GM19043 (cell line): ENCODE data around the gene RNF39.

ENCODE experiments used
- ATAC-seq: cut with Tn5 transposase; IDR thresholded peaks from one replicate; pipeline ENCODE4 v1.9.1; 2021; ENCODE audit warnings: low read depth; ENCODE audit not compliant: unreplicated experiment

Gene RNF39

GRCh38 chr6:30097902-30098768, 22.6 kb upstream of the RNF39 start:
- no peak for ATAC-seq

- ATAC-seq = no peak
Observed at GRCh38 chr6:30096829-30097228, 21.3 kb upstream of the RNF39 start.

GRCh38 chr6:30093951-30094661, 18.5 kb upstream of the RNF39 start:
- no peak for ATAC-seq

- no peak for ATAC-seq
Observed at GRCh38 chr6:30092852-30093543, 17.4 kb upstream of the RNF39 start.

- no peak for ATAC-seq
Observed at GRCh38 chr6:30091577-30092381, 16.2 kb upstream of the RNF39 start.

- no peak for ATAC-seq
Observed at GRCh38 chr6:30087876-30088275, 12.3 kb upstream of the RNF39 start.

- no peak for ATAC-seq
Observed at GRCh38 chr6:30077218-30077617, 1.6 kb upstream of the RNF39 start.

GRCh38 chr6:30075790-30076732, 492 bp upstream of the RNF39 start:
- no peak for ATAC-seq

GRCh38 chr6:30074331-30075093, 1.1 kb downstream of the RNF39 start:
- no peak for ATAC-seq

- no peak for ATAC-seq
Observed at GRCh38 chr6:30073489-30074235, 1.9 kb downstream of the RNF39 start.

GRCh38 chr6:30071858-30072257, 3.7 kb downstream of the RNF39 start:
- ATAC-seq = no peak

- ATAC-seq = no peak
Observed at GRCh38 chr6:30071081-30071818, 4.3 kb downstream of the RNF39 start.

- no peak for ATAC-seq
Observed at GRCh38 chr6:30067460-30068139, 8.0 kb downstream of the RNF39 start.

- ATAC-seq = peak; percentile 95
Observed at GRCh38 chr6:30066577-30067459, 8.8 kb downstream of the RNF39 start, which contains the start of gene PPP1R11. TSS of gene PPP1R11 (plus strand) at chr6:30067198. CDS start at chr6:30067411, 213 bp downstream.

- ATAC-seq = no peak
Observed at GRCh38 chr6:30066082-30066481, 9.5 kb downstream of the RNF39 start.

- ATAC-seq = no peak
Observed at GRCh38 chr6:30063315-30063714, 12.3 kb downstream of the RNF39 start.
